SU-DHL-6 (cell line): ENCODE results near the gene BEST2.

Experiments used
- H2AFZ ChIP-seq: fragments of 200-600 bp; sonication (generic); 2 replicates; pipeline ENCODE4 v1.6.1; 2014; ENCODE audit warnings: low read depth, mild to moderate bottlenecking, moderate library complexity, mixed read lengths, antibody characterized with exemption, low read length; ENCODE audit not compliant: severe bottlenecking
- H3F3A ChIP-seq: fragments of 200-600 bp; shearing (Covaris generic); 2 replicates; pipeline ENCODE4 v1.6.0; 2016; ENCODE audit warnings: antibody characterized with exemption, mild to moderate bottlenecking; ENCODE audit not compliant: insufficient read depth
- H3K27ac ChIP-seq: fragments of 200-600 bp; sonication (generic); 2 replicates; pipeline ENCODE4 v1.5.1; 2016; ENCODE audit warnings: low read depth, mild to moderate bottlenecking, low read length, moderate library complexity, mixed read lengths
- H3K27me3 ChIP-seq: fragments of 200-600 bp; sonication (generic), shearing (Covaris generic); 2 replicates; pipeline ENCODE4 v1.6.0; 2014; ENCODE audit warnings: mild to moderate bottlenecking, low read length
- H3K36me3 ChIP-seq: fragments of 200-600 bp; sonication (generic); 2 replicates; pipeline ENCODE4 v1.6.1; 2014; ENCODE audit warnings: mild to moderate bottlenecking, low read length, mixed read lengths
- H3K4me2 ChIP-seq: fragments of 300-600, 200-600 bp; shearing (Covaris generic), sonication (generic); 2 replicates; pipeline ENCODE4 v1.6.0; 2014; ENCODE audit warnings: low read length, low read depth, mild to moderate bottlenecking; ENCODE audit not compliant: poor library complexity, severe bottlenecking
- H3K4me3 ChIP-seq: fragments of 200-600 bp; sonication (generic); 2 replicates; pipeline ENCODE4 v1.5.1; 2014; ENCODE audit warnings: antibody characterized with exemption, low read length, mild to moderate bottlenecking, mixed read lengths; ENCODE audit not compliant: insufficient read depth, poor library complexity, severe bottlenecking
- H3K79me2 ChIP-seq: fragments of 200-600 bp; sonication (generic); 2 replicates; pipeline ENCODE4 v1.6.1; 2014; ENCODE audit warnings: mild to moderate bottlenecking, low read length, moderate library complexity; ENCODE audit not compliant: insufficient read depth
- H3K9ac ChIP-seq: fragments of 200-600 bp; sonication (generic); 2 replicates; pipeline ENCODE4 v1.7.0; 2014; ENCODE audit warnings: mild to moderate bottlenecking, low read length
- H3K9me2 ChIP-seq: fragments of 200-600 bp; sonication (generic); replicated peaks from 2 replicates; pipeline ENCODE4 v1.6.1; 2014; ENCODE audit warnings: low read length; ENCODE audit not compliant: insufficient read depth
- H3K9me3 ChIP-seq: fragments of 200-600 bp; sonication (generic); 2 replicates; pipeline ENCODE4 v1.6.1; 2014; ENCODE audit warnings: low read length, mixed read lengths; ENCODE audit not compliant: insufficient read depth
- H4K20me1 ChIP-seq: fragments of 200-600 bp; sonication (generic); 2 replicates; pipeline ENCODE4 v1.6.1; 2014; ENCODE audit warnings: low read depth, mild to moderate bottlenecking, antibody characterized with exemption, low read length, moderate library complexity, mixed read lengths
- EZH2phosphoT487 ChIP-seq: fragments of 200-600 bp; sonication (generic), shearing (Covaris generic); conservative IDR thresholded peaks from 2 replicates; pipeline ENCODE4 v1.6.1; 2018; ENCODE audit warnings: mild to moderate bottlenecking, antibody characterized with exemption, low read length, moderate library complexity, mixed read lengths
- TF ChIP-seq, protein P1 (sequence below): fragments of 200-600 bp; sonication (generic); IDR thresholded peaks from one replicate; pipeline ENCODE4 v1.5.1; 2017; ENCODE audit warnings: antibody characterized with exemption, mild to moderate bottlenecking, low read length, moderate library complexity; ENCODE audit not compliant: insufficient read depth, poor library complexity, severe bottlenecking

Gene BEST2

DNA sequence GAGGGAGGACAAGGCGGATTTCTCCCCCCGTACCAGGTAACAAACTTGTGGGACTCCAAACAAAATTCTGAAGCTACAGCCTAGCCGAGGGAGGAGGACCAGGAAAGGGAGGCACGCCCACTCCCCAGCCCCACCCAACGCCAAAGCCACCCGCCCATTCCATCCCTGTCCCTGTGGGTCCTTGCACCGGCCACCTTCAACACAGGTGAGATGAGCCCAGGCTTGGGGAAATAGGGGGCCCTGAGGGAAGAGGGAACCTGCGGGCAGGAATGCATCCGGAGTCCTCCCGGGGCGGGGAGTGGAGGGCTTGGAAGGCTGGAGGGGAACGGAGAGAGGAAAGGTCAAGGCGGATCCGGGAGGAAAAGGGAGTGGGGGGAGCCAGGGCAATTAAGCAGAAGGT is at the start of gene BEST2:
Gene BEST2, plus strand, starts transcription at position 157 of the 400 bp plus-strand sequence. CDS start 802 bp downstream, outside the sequence.
- H3K9me3 ChIP-seq: no peaks in the 10 kb centered on the region; the same call in 1 of the 2 replicates
- H3K4me3 ChIP-seq: no peak within 1 kb of the TSS
- H3F3A ChIP-seq: no peaks in the 10 kb centered on the region
- H3K79me2 ChIP-seq: no peaks in the 10 kb centered on the region
- TF ChIP-seq, protein P1, sequence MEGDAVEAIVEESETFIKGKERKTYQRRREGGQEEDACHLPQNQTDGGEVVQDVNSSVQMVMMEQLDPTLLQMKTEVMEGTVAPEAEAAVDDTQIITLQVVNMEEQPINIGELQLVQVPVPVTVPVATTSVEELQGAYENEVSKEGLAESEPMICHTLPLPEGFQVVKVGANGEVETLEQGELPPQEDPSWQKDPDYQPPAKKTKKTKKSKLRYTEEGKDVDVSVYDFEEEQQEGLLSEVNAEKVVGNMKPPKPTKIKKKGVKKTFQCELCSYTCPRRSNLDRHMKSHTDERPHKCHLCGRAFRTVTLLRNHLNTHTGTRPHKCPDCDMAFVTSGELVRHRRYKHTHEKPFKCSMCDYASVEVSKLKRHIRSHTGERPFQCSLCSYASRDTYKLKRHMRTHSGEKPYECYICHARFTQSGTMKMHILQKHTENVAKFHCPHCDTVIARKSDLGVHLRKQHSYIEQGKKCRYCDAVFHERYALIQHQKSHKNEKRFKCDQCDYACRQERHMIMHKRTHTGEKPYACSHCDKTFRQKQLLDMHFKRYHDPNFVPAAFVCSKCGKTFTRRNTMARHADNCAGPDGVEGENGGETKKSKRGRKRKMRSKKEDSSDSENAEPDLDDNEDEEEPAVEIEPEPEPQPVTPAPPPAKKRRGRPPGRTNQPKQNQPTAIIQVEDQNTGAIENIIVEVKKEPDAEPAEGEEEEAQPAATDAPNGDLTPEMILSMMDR: no peak
- TF ChIP-seq EZH2phosphoT487: no peak
- H3K9me2 ChIP-seq: no peaks in the 10 kb centered on the region
- H3K9ac ChIP-seq: no peak within 1 kb of the TSS
- no peak within 1 kb of the TSS for H3K27ac ChIP-seq
- no peak within 1 kb of the TSS for H3K4me2 ChIP-seq
- 0 out of 2 replicates have a peak, but pooled peaks cover 3% of the 10 kb centered on the region for H3K36me3 ChIP-seq
- H2AFZ ChIP-seq: no peak within 1 kb of the TSS
- H4K20me1 ChIP-seq: no peaks in the 10 kb centered on the region
- H3K27me3 ChIP-seq: no peaks in the 10 kb centered on the region

DNA sequence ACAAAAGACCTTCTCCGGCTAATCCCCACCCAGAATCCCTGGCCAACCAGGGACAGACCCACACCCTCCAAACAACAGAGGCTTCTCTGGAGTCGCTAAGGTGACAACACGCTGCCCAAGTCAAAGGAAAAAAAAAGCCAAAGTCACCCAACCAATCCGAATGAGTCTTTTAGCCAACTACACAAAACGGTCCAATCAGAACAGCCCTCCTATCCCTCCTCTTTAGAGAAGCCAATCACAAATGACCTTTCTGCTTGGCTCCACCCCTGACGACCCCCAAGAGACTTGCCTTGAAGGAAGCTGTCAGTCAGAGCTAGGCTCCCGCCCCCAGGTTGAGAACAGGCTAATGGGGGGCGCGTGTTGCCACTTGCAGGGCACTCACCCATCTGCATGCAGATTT is 48.5 kb upstream of the BEST2 start:
- Histone ChIP-seq H3K9me2 (no peaks in the 10 kb centered on the region), H3K79me2 (no peaks in the 10 kb centered on the region), H3K27ac (no peak overlapping the region), H3K36me3 (peaks cover 6% of the 10 kb centered on the region; the same call in 1 of the 2 replicates), H3K27me3 (no peaks in the 10 kb centered on the region), H3K4me3 (no peak overlapping the region), H3K9ac (no peak overlapping the region), H3K4me2 (no peak overlapping the region), H3K9me3 (no peaks in the 10 kb centered on the region), H3F3A (peaks cover 16% of the 10 kb centered on the region), H2AFZ (no peak overlapping the region), H4K20me1 (no peaks in the 10 kb centered on the region)
- no peak for TF ChIP-seq EZH2phosphoT487
- TF ChIP-seq, protein P1: no peak

DNA sequence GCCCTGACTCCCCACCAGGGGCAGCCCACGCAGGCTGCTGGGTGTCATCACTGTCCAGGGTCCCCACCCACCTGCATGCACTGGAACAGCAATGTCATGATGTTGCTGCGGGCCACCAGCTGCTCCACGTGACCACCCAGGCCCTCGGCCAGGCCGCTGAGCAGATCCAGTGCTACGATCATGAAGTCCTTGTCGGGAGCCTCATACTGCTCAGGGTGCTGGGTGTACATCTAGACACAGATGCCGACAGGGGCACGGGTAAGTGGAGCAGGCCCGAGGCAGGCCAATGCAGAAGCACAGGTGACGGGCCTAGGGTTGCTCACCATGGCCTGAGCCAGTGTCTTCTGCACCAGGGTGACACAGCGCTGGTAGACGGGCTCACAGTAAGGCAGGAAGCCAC is 46.4 kb upstream of the BEST2 start:
- no peak overlapping the region for H2AFZ ChIP-seq
- TF ChIP-seq, protein P1: no peak
- no peak for TF ChIP-seq EZH2phosphoT487
- no peaks in the 10 kb centered on the region for H3K27me3 ChIP-seq
- H3F3A ChIP-seq: peaks cover 4% of the 10 kb centered on the region; the same call in 1 of the 2 replicates
- H3K36me3 ChIP-seq: peaks cover 11% of the 10 kb centered on the region; the same call in 1 of the 2 replicates
- no peak overlapping the region for H3K4me2 ChIP-seq
- no peaks in the 10 kb centered on the region for H3K9me2 ChIP-seq
- H3K9me3 ChIP-seq: no peaks in the 10 kb centered on the region
- peaks cover 1% of the 10 kb centered on the region; the same call in 1 of the 2 replicates for H3K79me2 ChIP-seq
- no peak overlapping the region for H3K4me3 ChIP-seq
- no peak overlapping the region for H3K9ac ChIP-seq
- no peaks in the 10 kb centered on the region for H4K20me1 ChIP-seq
- no peak overlapping the region for H3K27ac ChIP-seq
